Measurements from ENCODE around the gene GARRE1.

DNA sequence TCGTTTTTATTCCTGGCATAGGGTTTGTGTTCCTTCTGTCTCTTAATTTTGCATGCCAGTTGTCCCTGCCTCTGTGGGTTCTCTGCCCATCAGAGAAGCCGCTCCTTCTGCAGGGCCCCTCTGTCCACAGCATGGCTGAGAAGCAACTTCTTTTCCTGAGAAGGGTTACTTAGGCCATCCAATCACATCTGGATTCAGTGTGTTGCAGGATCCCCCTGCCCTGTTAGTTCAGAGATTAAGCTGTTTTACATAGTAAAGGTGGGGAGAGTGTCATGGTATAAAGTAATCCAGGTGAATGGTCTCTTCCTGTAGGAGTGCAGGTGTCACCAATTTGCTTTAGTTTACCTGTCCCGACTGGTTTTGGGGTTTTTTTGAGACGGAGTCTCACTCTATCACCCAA is 22.9 kb upstream of the GARRE1 start:
- TF ChIP-seq, protein P1, sequence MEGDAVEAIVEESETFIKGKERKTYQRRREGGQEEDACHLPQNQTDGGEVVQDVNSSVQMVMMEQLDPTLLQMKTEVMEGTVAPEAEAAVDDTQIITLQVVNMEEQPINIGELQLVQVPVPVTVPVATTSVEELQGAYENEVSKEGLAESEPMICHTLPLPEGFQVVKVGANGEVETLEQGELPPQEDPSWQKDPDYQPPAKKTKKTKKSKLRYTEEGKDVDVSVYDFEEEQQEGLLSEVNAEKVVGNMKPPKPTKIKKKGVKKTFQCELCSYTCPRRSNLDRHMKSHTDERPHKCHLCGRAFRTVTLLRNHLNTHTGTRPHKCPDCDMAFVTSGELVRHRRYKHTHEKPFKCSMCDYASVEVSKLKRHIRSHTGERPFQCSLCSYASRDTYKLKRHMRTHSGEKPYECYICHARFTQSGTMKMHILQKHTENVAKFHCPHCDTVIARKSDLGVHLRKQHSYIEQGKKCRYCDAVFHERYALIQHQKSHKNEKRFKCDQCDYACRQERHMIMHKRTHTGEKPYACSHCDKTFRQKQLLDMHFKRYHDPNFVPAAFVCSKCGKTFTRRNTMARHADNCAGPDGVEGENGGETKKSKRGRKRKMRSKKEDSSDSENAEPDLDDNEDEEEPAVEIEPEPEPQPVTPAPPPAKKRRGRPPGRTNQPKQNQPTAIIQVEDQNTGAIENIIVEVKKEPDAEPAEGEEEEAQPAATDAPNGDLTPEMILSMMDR (IDR thresholded peaks at IDR 0.05; ENCODE audit: poor library complexity), result no peak
- TF ChIP-seq EZH2 (IDR thresholded peaks at IDR 0.05; ENCODE audit: borderline replicate concordance), result no peak
